ENCODE data around the gene PPP1R3D.
"Not testable (repeated sequence)": the region's sequence is repeated elsewhere in the genome, so short reads cannot be mapped to it uniquely, and the experiment has no call there.

The PPP1R3D gene

DNA sequence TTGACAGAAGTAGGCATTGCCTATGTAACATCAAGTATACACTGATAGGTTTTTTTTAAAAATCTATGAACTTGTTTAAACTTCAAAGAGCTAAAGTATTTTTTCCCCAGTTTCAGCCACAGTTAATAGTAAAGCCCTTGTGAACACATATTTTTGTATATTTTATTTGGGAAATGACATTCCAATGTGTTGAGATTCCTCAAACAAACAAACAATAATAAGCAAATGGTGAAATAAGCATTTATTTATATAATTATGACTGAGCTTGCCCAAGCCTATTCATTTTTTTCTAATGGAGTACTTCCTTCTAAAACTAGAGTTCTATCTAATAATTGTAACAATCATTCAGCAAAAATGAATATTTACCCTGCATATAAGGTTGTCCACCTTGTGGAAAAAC lies 19.2 kb downstream of the PPP1R3D start:
- DNase-seq (ENCODE audit: low read depth) = no peak

DNA sequence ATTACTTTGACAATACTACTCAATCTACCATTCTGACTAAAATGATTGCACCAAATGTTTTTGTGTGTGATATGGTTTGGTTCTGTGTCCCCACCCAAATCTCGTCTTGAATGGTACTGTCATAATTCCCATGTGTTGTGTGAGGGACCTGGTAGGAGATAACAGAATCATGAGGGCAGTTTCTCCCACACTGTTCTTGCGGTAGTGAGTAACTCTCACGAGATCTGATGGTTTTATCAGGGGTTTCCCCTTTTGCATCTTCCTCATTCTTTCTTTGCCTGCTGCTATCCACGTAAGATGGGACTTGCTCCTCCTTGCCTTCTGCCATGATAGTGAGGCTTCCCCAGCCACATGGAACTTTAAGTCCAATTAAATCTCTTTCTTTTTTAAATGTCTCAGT lies 27.5 kb downstream of the PPP1R3D start:
- no peak for DNase-seq (ENCODE audit: low read depth)

DNA sequence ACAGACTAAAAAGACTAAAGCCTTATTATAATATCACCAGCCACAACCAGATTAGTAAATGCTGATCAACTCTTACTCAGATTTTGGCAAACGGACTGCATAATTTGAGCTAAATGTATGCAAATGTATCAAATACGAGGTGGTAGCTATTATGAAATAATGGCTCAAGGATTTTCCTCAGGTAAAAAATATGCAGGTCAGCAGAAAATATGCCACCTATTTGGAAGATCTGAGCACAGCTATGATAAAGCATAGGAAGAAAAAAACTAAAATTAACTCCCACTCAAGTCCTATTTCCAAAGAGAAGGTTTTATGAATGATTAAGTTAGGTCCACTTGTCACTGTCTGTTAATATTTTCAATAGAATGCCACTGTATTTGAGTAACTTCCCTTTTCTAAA lies 29.1 kb downstream of the PPP1R3D start:
- DNase-seq (ENCODE audit: low read depth) = no peak

DNA sequence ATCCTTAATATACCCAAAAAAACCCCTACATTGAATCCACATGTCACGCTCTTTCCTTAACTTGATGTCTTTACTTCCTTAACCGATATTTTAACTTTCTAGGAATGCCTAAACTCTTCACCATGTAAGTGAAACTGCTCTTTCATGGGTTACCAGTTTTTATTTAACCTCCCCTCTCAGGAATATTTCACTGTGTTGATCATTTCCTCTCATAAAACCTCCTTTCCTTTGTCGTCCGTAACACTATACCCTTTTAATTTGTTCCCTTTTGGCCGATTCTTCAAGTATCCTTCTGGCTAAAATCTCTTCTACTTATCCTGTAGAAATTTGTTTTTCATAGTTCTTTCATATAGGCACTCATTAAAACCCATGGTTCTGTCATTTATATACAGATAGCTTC lies 31.2 kb downstream of the PPP1R3D start:
- no peak for DNase-seq (ENCODE audit: low read depth)

DNA sequence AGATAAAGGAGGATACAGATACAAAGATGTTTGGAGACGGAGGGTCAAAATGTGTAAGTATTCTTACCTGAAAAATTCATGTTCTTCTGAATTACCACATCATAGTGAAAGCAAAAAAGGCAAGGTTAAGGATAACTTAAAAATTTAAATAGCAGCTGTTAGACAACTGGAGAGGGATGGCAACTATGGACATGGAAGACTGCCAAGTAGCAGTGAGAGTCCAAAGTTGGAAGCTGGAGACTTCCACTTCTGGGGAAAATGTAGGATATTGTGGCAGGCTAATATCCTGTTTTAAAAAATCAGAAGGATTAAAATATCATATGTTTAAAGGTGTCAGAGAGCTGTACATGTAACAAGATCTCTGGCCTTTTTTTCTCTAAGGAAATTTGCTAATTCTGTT lies 36.5 kb downstream of the PPP1R3D start:
- DNase-seq (ENCODE audit: low read depth) = no peak

DNA sequence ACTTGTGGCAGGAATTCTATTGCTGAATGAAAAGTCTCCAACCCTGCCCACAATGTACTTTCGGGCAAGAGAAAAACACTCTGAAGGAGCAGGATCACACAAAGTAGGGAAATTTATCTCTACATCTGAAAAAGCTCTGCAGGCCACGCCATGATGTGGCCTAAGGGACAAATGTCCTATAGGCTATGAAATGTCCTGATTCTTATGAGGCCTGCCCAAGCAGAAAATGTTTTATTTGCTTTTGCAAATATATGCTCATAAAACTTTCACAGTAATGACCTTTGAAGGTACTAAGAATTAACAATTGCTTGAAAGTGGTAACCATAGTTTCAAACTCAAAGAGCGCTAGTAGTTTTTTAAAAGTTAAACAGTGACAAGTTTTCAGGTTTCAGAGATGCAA lies 37.6 kb downstream of the PPP1R3D start:
- DNase-seq (ENCODE audit: low read depth) = no peak

DNA sequence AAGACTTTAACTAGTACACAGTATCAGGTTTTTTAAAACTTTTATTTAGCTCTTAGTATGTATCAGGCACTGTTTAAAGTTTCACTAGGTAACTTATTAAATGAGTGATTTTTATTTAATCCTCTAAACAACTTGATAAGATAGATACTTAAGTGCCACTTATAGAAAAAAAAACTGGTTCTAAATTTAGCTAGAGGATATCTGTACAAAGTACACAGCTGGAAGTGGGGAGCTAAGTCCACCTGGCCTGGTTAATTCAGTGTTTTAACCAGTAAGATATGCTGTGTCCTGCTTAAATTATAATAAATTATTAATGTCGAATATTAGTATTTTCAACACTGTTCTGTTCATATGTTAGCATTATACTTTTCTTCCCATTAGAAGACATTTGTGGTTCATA lies 44.2 kb downstream of the PPP1R3D start:
- DNase-seq (ENCODE audit: low read depth) = no peak

DNA sequence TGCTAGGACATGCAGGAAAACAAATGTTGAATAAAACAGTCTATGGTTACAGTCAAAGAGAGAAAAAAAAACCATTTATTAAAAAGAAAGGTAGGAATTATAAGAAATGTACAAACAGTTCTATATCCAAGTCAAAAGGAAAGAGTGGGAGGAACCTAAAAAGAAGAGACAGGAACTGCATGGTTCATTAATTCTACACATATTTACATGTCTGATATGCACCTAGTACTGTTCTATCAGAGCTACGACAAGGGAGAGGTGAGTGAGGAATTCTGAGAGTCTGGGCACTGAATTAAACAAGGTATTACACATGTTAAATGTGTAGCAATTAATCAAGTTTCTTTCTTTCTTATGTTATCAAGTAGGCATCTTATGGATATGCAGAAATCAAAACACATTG lies 48.5 kb downstream of the PPP1R3D start:
- no peak for DNase-seq (ENCODE audit: low read depth)

DNA sequence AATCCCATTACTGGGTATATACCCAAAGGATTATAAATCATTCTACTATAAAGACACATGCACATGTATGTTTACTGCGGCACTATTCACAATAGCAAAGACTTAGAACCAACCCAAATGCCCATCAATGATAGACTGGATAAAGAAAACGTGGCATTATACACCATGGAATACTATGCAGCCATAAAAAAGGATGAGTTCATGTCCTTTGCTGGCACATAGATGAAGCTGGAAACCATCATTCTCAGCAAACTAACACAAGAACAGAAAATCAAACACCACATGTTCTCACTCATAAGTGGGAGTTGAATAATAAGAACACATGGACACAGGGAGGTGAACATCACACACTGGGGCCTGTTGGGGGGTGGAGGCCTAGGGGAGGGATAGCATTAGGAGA lies 50.1 kb downstream of the PPP1R3D start:
- DNase-seq (ENCODE audit: low read depth) = not testable (repeated sequence)

DNA sequence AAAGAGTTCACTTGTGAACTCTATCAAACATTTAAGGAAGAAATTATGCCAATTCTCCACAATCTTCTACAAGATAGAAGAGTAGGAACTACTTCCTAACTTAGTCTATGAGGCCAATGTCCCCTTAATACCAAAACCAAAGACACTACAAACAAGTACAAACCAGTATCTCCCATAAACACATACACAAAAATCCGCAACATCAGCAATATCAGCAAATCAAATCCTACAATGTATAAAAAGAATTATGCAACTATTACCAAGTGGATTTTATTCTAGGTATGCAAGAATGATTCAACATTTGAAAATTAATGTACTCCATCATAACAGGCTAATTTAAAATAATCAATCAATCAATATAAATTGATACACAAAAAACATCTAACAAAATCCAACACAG lies 52.1 kb downstream of the PPP1R3D start:
- DNase-seq (ENCODE audit: low read depth) = no peak

Data from non-pigmented ciliary epithelial cell (primary cell).